GM18909 (cell line): Measurements from ENCODE around the gene KAZN.

ENCODE experiments used
- ATAC-seq: cut with Tn5 transposase; IDR thresholded peaks from one replicate; pipeline ENCODE4 v1.9.1; 2021; ENCODE audit warnings: mild to moderate bottlenecking; ENCODE audit not compliant: unreplicated experiment, poor library complexity

Gene KAZN

GRCh38 chr1:14941864-14942263, 343.4 kb downstream of the KAZN start:
- no peak for ATAC-seq

DNA sequence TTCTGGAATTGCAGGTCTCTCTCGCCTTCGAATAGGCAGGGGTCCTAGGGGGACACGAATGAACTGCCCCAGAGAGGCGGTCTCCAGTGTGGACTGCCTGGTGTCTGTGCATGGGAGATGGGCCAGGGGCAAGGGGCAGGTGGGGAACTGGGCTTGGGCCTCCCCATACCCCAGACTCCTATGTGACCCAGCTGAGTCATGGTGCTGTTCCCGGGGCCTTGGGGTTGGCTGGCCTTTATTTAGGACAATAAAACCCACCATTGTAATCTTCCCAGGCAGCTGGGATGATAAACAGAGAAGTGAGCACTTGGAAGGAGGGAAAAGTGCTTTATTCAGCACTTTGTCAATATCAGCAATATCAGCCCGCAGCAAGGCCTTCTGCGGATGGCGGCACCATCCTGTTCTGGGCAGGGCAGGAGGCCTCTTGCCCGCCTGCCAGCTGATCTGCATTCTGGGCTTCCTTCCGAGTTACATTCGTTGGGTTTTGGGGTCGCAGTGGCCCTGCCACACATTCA, 346.0 kb downstream of the KAZN start:
- ATAC-seq, result no peak

- ATAC-seq, result no peak
Observed at GRCh38 chr1:14945132-14946010, 346.9 kb downstream of the KAZN start.

GRCh38 chr1:14946011-14946359, 347.5 kb downstream of the KAZN start:
- ATAC-seq, result no peak

DNA sequence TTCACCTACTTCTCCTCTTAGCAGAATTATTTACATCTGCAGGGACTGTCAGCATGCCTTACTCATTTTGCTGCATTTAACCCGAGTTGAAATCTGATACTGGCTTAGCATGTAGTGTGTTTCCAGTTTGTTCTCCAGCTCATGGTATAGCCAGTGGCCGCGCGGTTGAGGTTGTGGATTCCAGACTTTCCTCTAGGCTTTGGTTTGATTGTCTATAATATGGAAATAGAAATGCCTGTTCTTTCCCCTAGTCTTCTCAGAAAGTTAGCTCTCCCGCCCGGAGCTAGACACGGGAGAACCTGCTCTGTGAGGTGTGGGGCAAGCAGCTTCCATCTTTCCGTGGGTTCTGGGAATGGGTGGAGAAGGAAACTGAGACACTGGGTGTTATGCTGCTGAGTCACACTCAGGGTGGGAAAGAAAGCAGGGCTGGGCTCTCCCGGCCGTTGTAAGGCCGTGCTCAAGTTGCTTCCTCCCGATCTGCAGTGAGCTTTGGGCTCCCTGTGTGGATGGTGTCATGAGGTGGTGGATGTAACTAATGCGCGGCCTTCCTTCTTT, 348.3 kb downstream of the KAZN start:
- no peak for ATAC-seq

DNA sequence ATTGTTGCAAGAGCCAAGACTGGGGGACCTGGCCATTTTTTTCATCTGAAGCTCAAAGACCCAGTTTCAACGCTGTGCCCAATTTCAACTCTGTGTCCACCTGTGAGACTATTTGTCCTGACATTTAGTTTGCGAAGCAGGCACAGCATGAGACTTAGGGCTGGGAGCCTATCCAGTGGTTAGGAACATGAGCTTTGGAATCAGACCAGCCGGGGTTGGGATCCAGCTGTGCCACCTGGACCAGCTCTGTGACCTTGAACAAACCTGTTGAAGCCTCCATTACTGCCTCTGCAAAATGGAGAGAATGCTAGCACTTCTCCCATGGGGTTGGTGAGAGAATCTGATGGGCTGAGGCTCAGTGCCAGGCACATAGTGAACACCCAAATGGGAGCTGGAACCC, 348.9 kb downstream of the KAZN start:
- no peak for ATAC-seq

DNA sequence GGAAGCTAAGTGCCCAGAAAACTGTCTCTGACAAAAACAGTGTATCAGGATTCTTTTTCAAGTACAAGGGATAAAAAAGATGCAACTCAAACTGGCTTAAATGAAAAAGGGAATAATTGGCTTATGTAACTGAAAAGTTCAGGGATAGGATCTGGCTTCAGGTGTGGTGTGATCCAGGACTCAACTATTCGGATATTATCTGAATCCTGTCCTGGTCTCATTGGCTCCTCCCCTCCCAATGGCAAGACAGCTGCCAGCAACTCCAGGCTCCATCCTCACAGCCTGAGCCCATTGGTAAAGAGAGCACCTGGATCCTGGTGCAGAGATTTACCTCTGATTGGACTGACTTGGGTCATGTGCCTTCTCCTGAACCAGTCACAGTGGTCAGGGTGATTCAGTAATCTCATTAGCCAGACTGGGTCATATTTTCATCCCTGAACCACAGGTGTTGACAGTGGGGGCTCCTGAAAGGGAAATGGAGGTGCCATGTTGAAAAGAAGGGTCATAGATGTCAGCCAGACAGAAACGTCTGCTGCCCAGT, 349.7 kb downstream of the KAZN start:
- no peak for ATAC-seq

- no peak for ATAC-seq
Observed at GRCh38 chr1:14949270-14949835, 350.9 kb downstream of the KAZN start.

DNA sequence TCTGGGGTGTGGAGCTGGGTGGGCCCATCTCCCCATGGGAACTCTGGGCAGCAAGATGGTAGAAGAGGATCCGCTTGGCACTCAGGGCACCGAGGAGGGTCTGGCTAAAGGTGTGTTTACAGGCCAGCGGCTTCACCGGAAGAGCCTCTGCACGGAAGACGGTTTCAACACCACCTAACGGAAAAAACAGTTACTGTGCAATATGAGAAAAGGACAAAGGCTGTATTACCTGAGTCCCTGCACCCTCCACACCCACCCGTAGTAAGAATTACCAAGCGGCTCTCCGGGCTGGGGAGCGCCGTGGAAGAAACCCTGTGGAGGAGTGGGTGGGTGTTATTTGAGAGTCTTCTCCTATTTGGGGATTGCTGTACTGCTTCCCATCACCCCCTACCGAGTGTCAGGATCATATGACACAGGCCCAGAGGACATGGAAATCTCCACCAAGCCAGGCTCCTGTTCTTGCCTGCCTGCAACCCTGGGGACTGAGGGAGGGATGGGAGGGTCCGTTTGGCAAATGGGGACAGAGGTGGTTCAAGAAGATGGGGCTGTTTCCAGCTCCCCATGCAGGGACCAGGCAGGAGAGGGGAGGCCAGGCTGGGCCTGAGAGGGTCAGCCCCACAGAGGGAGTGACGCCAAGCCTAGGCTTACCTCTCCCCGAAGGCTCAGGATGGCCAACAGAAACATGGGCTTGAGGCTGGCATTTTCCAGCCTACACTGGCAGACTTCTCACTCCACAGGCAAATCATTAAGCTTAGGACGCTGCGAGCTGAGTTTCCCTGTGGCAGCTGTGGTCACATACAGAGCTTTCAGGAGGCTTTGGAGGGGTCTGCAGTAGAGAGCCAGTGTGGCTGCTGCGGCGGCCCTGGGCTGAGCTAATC, 351.6 kb downstream of the KAZN start:
- ATAC-seq, result no peak

DNA sequence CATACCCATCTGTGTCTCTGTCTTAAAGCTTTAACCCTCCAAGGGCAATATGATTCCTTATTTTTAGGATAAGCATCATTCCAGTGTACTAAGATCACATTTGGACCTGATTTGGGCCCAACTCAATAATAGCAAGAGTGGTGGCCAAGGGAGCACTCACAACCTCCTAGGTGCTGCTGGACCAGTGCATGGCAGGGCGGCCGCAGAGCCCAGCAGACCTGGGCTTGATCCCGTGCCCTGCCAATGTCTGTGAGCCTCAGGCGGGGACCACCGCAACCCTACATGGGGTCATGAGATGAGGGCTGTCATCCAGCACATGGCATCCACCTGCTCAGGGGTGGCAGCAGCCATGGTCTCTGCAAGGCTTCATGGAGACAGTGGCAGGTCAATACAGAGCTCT, 353.3 kb downstream of the KAZN start:
- no peak for ATAC-seq

DNA sequence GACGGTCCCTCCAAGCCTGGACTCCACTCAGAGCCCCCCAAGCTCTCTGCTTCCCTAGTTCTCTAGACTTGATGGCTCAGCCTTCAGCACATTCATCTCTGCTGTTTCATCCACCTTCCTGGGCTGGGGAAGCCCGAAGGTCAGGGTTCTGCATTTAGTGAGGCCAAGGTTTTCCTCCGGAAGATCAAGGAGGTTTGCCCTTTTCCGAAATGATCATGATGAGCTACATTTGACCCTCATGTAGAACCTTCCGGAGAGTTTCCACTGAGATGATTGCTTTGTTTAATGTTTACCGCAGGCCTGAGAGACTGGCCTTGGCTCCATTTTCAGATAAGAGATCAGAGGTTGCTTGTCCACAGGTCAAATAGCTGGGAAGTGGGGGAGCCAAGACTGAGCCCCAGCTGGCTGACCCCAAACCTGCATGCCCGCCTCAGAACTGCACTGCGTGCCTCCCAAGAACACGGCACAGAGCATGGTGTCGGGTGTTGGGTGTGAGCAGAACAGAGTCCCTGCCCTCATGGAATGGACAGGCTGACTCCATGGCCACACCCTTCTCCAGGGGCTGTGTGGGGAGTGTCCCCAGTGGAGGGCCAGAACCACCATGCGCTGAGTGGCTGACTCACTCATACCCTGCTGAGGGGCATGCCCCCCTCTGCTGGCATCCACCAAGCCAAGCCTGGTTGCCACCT, 354.3 kb downstream of the KAZN start:
- ATAC-seq, result no peak

GRCh38 chr1:14954210-14954609, 355.7 kb downstream of the KAZN start:
- no peak for ATAC-seq

- no peak for ATAC-seq
Observed at GRCh38 chr1:14954930-14955329, 356.4 kb downstream of the KAZN start.

DNA sequence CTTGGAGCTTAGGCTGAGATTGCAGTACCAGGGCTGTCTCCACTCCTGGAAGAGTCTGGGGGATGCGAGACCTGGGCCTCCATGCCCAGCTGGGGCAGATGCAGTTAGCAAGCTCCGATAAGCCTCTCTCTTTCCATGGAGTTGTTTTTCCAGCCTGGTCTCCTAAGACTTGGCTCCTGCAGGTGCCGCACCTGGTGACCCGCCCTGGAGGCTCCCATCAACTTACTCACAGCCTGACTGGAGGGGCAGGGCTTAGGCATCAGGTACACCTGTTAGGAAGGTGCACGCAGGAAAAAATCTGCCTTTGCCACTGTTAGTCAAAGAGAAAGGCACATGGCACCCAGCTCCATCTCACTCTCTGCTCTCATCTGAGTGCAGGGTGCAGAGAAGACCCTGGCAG, 356.9 kb downstream of the KAZN start:
- ATAC-seq, result no peak

DNA sequence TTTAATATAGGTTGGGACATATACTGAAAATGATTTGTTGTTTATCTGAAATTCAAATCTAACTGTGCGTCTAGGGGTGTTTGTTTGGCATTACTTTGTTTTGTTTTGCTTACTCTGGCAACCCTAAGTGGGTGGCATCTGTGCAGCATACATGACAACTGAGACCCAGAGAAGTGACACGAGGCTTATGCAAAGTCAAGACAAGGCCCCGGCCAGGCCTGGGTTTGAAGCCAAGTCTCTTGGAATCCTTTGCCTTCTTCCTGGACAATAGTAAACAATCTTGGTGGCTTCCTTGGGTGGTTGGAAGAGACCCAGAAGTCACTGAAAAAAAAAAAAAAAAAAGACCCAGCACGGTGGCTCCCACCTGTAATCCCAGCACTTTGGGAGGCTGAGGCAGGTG, 357.5 kb downstream of the KAZN start:
- ATAC-seq, result no peak

DNA sequence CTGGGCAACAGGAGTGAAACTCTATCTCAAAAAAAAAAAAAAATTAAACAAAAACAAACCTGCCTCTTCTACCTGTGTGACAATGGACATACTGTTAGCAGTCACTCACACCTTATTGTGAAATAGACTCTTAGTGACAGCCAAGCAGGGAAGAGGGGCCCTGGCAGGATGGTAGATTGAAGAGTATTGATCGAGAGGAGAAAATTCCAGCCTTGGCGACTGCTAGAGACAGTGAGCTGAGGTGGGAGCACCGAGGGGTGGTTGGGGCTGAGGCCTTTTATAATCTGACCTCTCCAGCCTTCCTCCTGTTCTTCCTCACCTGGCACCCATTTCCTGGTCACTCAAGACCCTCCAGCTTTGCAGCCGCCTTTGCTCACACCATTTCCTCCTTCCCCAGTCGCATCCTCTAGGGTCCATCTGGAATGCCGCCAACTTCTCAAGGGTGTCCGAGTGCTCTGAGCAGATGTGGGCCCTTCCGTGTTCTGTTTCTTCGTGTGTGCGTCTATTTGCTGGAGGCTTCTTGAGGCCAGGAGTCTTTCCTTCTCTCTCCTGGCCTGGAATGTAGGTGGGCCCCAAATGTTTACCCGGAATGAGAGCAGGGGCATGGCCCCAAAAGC, 358.2 kb downstream of the KAZN start:
- no peak for ATAC-seq

- ATAC-seq, result no peak
Observed at GRCh38 chr1:14957375-14958098, 359.1 kb downstream of the KAZN start.

GRCh38 chr1:14958249-14959058, 360.0 kb downstream of the KAZN start:
- no peak for ATAC-seq
